ENCODE data around the gene EFNA5. TPM values are rescaled to one million over a fixed set of nuclear protein-coding genes. Genes with fewer than 3 reads are reported as not detected.

The EFNA5 gene
- total RNA-seq, 2 experiments from 2014 or later: not detected

- no peak for DNase-seq
Observed at GRCh38 chr5:107602896-107603295, 67.8 kb downstream of the EFNA5 start.

GRCh38 chr5:107601076-107601475 is 69.7 kb downstream of the EFNA5 start:
- H3K27me3 Mint-ChIP-seq: peaks cover 14% of the 10 kb centered on the region
- no peaks in the 10 kb centered on the region for H3K4me1 Mint-ChIP-seq
- DNase-seq: no peak
- no peak overlapping the region for H3K4me3 Mint-ChIP-seq
- CTCF ChIA-PET: no interaction called here
- H3K27ac Mint-ChIP-seq: no peak overlapping the region
- no peaks in the 10 kb centered on the region for H3K36me3 Mint-ChIP-seq (ENCODE audit: low read depth)
- no peaks in the 10 kb centered on the region for H3K9me3 Mint-ChIP-seq
- POLR2A ChIA-PET: no interaction called here

More at GRCh38 chr5:107602896-107603295, 67.8 kb downstream of the EFNA5 start:
- Mint-ChIP-seq H3K4me3 (no peak overlapping the region), H3K36me3 (ENCODE audit: low read depth) (no peaks in the 10 kb centered on the region), H3K27ac (no peak overlapping the region), H3K4me1 (no peaks in the 10 kb centered on the region), H3K9me3 (no peaks in the 10 kb centered on the region), H3K27me3 (peaks cover 13% of the 10 kb centered on the region)
- CTCF ChIA-PET: interaction anchor here (1.7 kb wide), 1 partner anchor 30 kb away, joined by 5 read pairs; no protein-coding TSS in a partner anchor
- POLR2A ChIA-PET: no interaction called here

- CTCF ChIA-PET: no interaction called here
- H3K27ac Mint-ChIP-seq: no peak overlapping the region
- no peak for DNase-seq
Observed at GRCh38 chr5:107598958-107599357, 71.8 kb downstream of the EFNA5 start.

GRCh38 chr5:107597803-107598202 is 72.9 kb downstream of the EFNA5 start:
- Mint-ChIP-seq H3K4me1 (no peaks in the 10 kb centered on the region), H3K4me3 (no peak overlapping the region), H3K9me3 (no peaks in the 10 kb centered on the region), H3K27ac (no peak overlapping the region), H3K27me3 (peaks cover 10% of the 10 kb centered on the region), H3K36me3 (ENCODE audit: low read depth) (no peaks in the 10 kb centered on the region)
- POLR2A ChIA-PET: no interaction called here
- CTCF ChIA-PET: interaction anchor here (1.6 kb wide), 1 partner anchor 26 kb away, joined by 4 read pairs; no protein-coding TSS in a partner anchor
- no peak for DNase-seq

More at GRCh38 chr5:107598958-107599357, 71.8 kb downstream of the EFNA5 start:
- H3K4me1 Mint-ChIP-seq: no peaks in the 10 kb centered on the region
- H3K9me3 Mint-ChIP-seq: no peaks in the 10 kb centered on the region
- POLR2A ChIA-PET: no interaction called here
- H3K4me3 Mint-ChIP-seq: no peak overlapping the region
- H3K27me3 Mint-ChIP-seq: peaks cover 9% of the 10 kb centered on the region
- no peaks in the 10 kb centered on the region for H3K36me3 Mint-ChIP-seq (ENCODE audit: low read depth)

GRCh38 chr5:107597247-107597646 is 73.5 kb downstream of the EFNA5 start:
- peaks cover 8% of the 10 kb centered on the region for H3K27me3 Mint-ChIP-seq

GRCh38 chr5:107594253-107595045 is 76.3 kb downstream of the EFNA5 start:
- CTCF ChIA-PET: interaction anchor here (1.1 kb wide), 1 partner anchor 23 kb away, joined by 8 read pairs; no protein-coding TSS in a partner anchor

More at GRCh38 chr5:107597247-107597646, 73.5 kb downstream of the EFNA5 start:
- ChIA-PET CTCF (interaction anchor here (1.6 kb wide), 1 partner anchor 25 kb away, joined by 4 read pairs; no protein-coding TSS in a partner anchor), POLR2A (no interaction called here)
- Mint-ChIP-seq H3K36me3 (ENCODE audit: low read depth) (no peaks in the 10 kb centered on the region), H3K4me3 (no peak overlapping the region), H3K9me3 (no peaks in the 10 kb centered on the region), H3K27ac (no peak overlapping the region), H3K4me1 (no peaks in the 10 kb centered on the region)
- no peak for DNase-seq

GRCh38 chr5:107593009-107593408 is 77.7 kb downstream of the EFNA5 start:
- Mint-ChIP-seq H3K9me3 (no peaks in the 10 kb centered on the region), H3K36me3 (ENCODE audit: low read depth) (no peaks in the 10 kb centered on the region), H3K4me1 (no peaks in the 10 kb centered on the region), H3K27ac (no peak overlapping the region), H3K4me3 (no peak overlapping the region), H3K27me3 (peaks cover 8% of the 10 kb centered on the region)
- ChIA-PET POLR2A (no interaction called here), CTCF (no interaction called here)
- DNase-seq: no peak

More at GRCh38 chr5:107594253-107595045, 76.3 kb downstream of the EFNA5 start:
- POLR2A ChIA-PET: no interaction called here
- Mint-ChIP-seq H3K4me3 (no peak overlapping the region), H3K36me3 (ENCODE audit: low read depth) (no peaks in the 10 kb centered on the region), H3K27me3 (peaks cover 8% of the 10 kb centered on the region), H3K9me3 (no peaks in the 10 kb centered on the region), H3K27ac (no peak overlapping the region), H3K4me1 (no peaks in the 10 kb centered on the region)
- DNase-seq: no peak

- no peaks in the 10 kb centered on the region for H3K36me3 Mint-ChIP-seq (ENCODE audit: low read depth)
- H3K27me3 Mint-ChIP-seq: peaks cover 8% of the 10 kb centered on the region
- no peak overlapping the region for H3K27ac Mint-ChIP-seq
- CTCF ChIA-PET: no interaction called here
- H3K4me3 Mint-ChIP-seq: no peak overlapping the region
- POLR2A ChIA-PET: no interaction called here
- no peaks in the 10 kb centered on the region for H3K9me3 Mint-ChIP-seq
- DNase-seq: no peak
- no peaks in the 10 kb centered on the region for H3K4me1 Mint-ChIP-seq
Observed at GRCh38 chr5:107592515-107592914, 78.2 kb downstream of the EFNA5 start.

- Mint-ChIP-seq H3K27me3 (peaks cover 4% of the 10 kb centered on the region), H3K36me3 (ENCODE audit: low read depth) (no peaks in the 10 kb centered on the region), H3K27ac (no peak overlapping the region), H3K4me3 (no peak overlapping the region), H3K4me1 (no peaks in the 10 kb centered on the region), H3K9me3 (no peaks in the 10 kb centered on the region)
- ChIA-PET POLR2A (no interaction called here), CTCF (no interaction called here)
- no peak for DNase-seq
Observed at GRCh38 chr5:107590686-107591085, 80.1 kb downstream of the EFNA5 start.

GRCh38 chr5:107589520-107590193 is 81.1 kb downstream of the EFNA5 start:
- CTCF ChIA-PET: no interaction called here
- no peaks in the 10 kb centered on the region for H3K4me1 Mint-ChIP-seq
- no peak for DNase-seq
- H3K4me3 Mint-ChIP-seq: no peak overlapping the region
- no peaks in the 10 kb centered on the region for H3K36me3 Mint-ChIP-seq (ENCODE audit: low read depth)
- peaks cover 4% of the 10 kb centered on the region for H3K27me3 Mint-ChIP-seq
- POLR2A ChIA-PET: no interaction called here
- H3K27ac Mint-ChIP-seq: no peak overlapping the region
- H3K9me3 Mint-ChIP-seq: no peaks in the 10 kb centered on the region

GRCh38 chr5:107582625-107583024 is 88.1 kb downstream of the EFNA5 start:
- no peak for DNase-seq
- CTCF ChIA-PET: interaction anchor here (1.2 kb wide), 1 partner anchor 10 kb away, joined by 5 read pairs; no protein-coding TSS in a partner anchor
- Mint-ChIP-seq H3K4me1 (no peaks in the 10 kb centered on the region), H3K4me3 (no peak overlapping the region), H3K36me3 (ENCODE audit: low read depth) (no peaks in the 10 kb centered on the region), H3K27me3 (peaks cover 8% of the 10 kb centered on the region), H3K9me3 (no peaks in the 10 kb centered on the region), H3K27ac (no peak overlapping the region)
- POLR2A ChIA-PET: no interaction called here

- Mint-ChIP-seq H3K36me3 (ENCODE audit: low read depth) (no peaks in the 10 kb centered on the region), H3K27me3 (peaks cover 8% of the 10 kb centered on the region), H3K4me3 (no peak overlapping the region), H3K27ac (no peak overlapping the region), H3K4me1 (no peaks in the 10 kb centered on the region), H3K9me3 (no peaks in the 10 kb centered on the region)
- CTCF ChIA-PET: interaction anchor here (1.2 to 1.6 kb wide), 2 partner anchors 9 kb away, joined by 5 to 6 read pairs; no protein-coding TSS in a partner anchor
- POLR2A ChIA-PET: no interaction called here
- no peak for DNase-seq
Observed at GRCh38 chr5:107580889-107581820, 89.6 kb downstream of the EFNA5 start.
